ENCODE data around the gene METTL25. TPM values are rescaled to one million over a fixed set of nuclear protein-coding genes. Genes with fewer than 3 reads are reported as not detected.

Gene METTL25
- total RNA-seq, 1 experiment from 2014 or later, result 3.5 TPM

GRCh38 chr12:82458101-82458500, 99.8 kb downstream of the METTL25 start:
- no TSS peak for BruUV-seq (replicated peaks)
- POLR2A ChIA-PET, result no interaction called here
- in situ Hi-C loops (cut with HindIII; ENCODE audit: low pct_unique_long_range_greater_than_20kb, low sequenced_read_pairs), result no loop called here
- H3K36me3 ChIP-seq (ENCODE audit: control insufficient read depth, insufficient read depth, low read length), result no peaks in the 10 kb centered on the region
- no peaks in the 10 kb centered on the region for H3K27me3 ChIP-seq (ENCODE audit: control insufficient read depth, insufficient read depth, low read length)
- DNase-seq (ENCODE audit: low read depth, low spot score) (no peak), ATAC-seq (no peak)
- intact Hi-C loops (cut with micrococcal nuclease; ENCODE audit: unreplicated experiment), result no loop called here
- no peaks in the 10 kb centered on the region for H3K9me3 ChIP-seq (ENCODE audit: control insufficient read depth, insufficient read depth, low read depth, low read length)
- no peaks in the 10 kb centered on the region for H3K4me1 ChIP-seq (ENCODE audit: control insufficient read depth, insufficient read depth, low read length)
- CTCF ChIA-PET, result no interaction called here
- TF ChIP-seq REST (IDR thresholded peaks at IDR 0.05; ENCODE audit: insufficient read depth in 1 of 2, low read depth in 2 of 2, low read length in 1 of 2) (no peak), TCF7L2 (IDR thresholded peaks at IDR 0.05; ENCODE audit: low read depth, low read length) (no peak), POLR2AphosphoS5 (IDR thresholded peaks at IDR 0.05; ENCODE audit: low read depth, low read length) (no peak), SIN3A (IDR thresholded peaks at IDR 0.05; ENCODE audit: borderline replicate concordance, insufficient read depth, low read depth, low read length) (no peak), CTCF (IDR thresholded peaks at IDR 0.05) (no peak)
- H3K4me3 ChIP-seq (ENCODE audit: low read depth in 2 of 2, low read length in 2 of 2), result no peak overlapping the region
- no peak overlapping the region for H3K27ac ChIP-seq (ENCODE audit: low read length)

GRCh38 chr12:82461393-82461792, 103.1 kb downstream of the METTL25 start:
- POLR2A ChIA-PET, result no interaction called here
- ATAC-seq (no peak), DNase-seq (ENCODE audit: low read depth, low spot score) (no peak)
- Histone ChIP-seq H3K27me3 (ENCODE audit: control insufficient read depth, insufficient read depth, low read length) (no peaks in the 10 kb centered on the region), H3K27ac (ENCODE audit: low read length) (no peak overlapping the region), H3K36me3 (ENCODE audit: control insufficient read depth, insufficient read depth, low read length) (no peaks in the 10 kb centered on the region), H3K9me3 (ENCODE audit: control insufficient read depth, insufficient read depth, low read depth, low read length) (no peaks in the 10 kb centered on the region), H3K4me3 (ENCODE audit: low read depth in 2 of 2, low read length in 2 of 2) (no peak overlapping the region), H3K4me1 (ENCODE audit: control insufficient read depth, insufficient read depth, low read length) (no peaks in the 10 kb centered on the region)
- no TSS peak for BruUV-seq (replicated peaks)
- in situ Hi-C loops (cut with HindIII; ENCODE audit: low pct_unique_long_range_greater_than_20kb, low sequenced_read_pairs) (no loop called here), intact Hi-C loops (cut with micrococcal nuclease; ENCODE audit: unreplicated experiment) (no loop called here)
- CTCF ChIA-PET, result no interaction called here
- TF ChIP-seq TCF7L2 (IDR thresholded peaks at IDR 0.05; ENCODE audit: low read depth, low read length), result no peak
- TF ChIP-seq POLR2AphosphoS5 (IDR thresholded peaks at IDR 0.05; ENCODE audit: low read depth, low read length), result no peak
- TF ChIP-seq REST (IDR thresholded peaks at IDR 0.05; ENCODE audit: insufficient read depth in 1 of 2, low read depth in 2 of 2, low read length in 1 of 2), result no peak
- TF ChIP-seq CTCF (IDR thresholded peaks at IDR 0.05), result no peak
- no peak for TF ChIP-seq SIN3A (IDR thresholded peaks at IDR 0.05; ENCODE audit: borderline replicate concordance, insufficient read depth, low read depth, low read length)
